ENCODE results near the gene NEGR1. TPM values are rescaled to one million over a fixed set of nuclear protein-coding genes. Genes with fewer than 3 reads are reported as not detected.

NEGR1 gene
- total and polyA plus RNA-seq, 3 donors from 2014 or later = 2.9 to 7.6 (median 3.1) TPM

DNA sequence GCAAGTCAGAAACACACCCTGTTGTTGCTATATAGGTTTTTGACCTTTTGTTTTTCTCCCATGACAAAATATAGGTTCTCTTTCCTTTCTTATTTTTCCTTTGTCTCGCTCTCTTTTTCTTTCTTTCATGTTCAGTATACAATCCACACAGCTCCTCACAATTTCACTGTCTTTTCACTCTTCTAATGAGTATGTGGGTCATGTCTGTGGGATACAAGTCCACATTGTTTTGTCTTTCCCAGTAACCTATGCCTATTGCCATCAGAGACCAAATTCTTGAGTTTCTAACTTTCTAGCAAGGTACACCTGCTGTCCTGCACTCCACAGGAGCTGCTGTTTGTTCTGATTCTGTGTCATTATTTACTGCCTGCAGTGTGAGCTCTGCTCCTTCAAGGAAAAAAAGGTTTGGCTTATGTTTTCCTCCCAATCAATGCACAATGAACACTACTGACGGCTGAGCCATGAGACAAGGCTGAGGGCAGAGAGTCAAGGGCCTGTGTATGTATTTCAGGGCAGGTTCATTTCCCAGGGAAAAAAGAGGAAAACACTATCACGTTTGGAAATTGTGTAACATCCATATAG, 453.8 kb downstream of the NEGR1 start:
- H3K27ac ChIP-seq = no peak overlapping the region
- TF ChIP-seq CTCF (IDR thresholded peaks at IDR 0.05) (no peak), POLR2A (IDR thresholded peaks at IDR 0.05) (no peak)
- no peaks in the 10 kb centered on the region for H3K4me1 ChIP-seq
- intact Hi-C loops (cut with DNase I; ENCODE audit: low total_unique reads) = no loop called here
- no peak overlapping the region for H3K4me3 ChIP-seq
- H3K9me3 ChIP-seq = no peaks in the 10 kb centered on the region
- WGBS, 2 donors = 70 to 71% methylated on average over 3 of the region's 3 CpGs
- no peaks in the 10 kb centered on the region for H3K36me3 ChIP-seq (ENCODE audit: low read depth, missing control alignments)
- H3K27me3 ChIP-seq = no peaks in the 10 kb centered on the region
- DNase-seq = no peak

- Histone ChIP-seq H3K36me3 (ENCODE audit: low read depth, missing control alignments) (no peaks in the 10 kb centered on the region), H3K9me3 (no peaks in the 10 kb centered on the region), H3K4me3 (no peak overlapping the region), H3K4me1 (no peaks in the 10 kb centered on the region), H3K27me3 (no peaks in the 10 kb centered on the region), H3K27ac (no peak overlapping the region)
- intact Hi-C loops (cut with DNase I; ENCODE audit: low total_unique reads) = no loop called here
- DNase-seq = no peak
- TF ChIP-seq CTCF (IDR thresholded peaks at IDR 0.05) = no peak
- TF ChIP-seq POLR2A (IDR thresholded peaks at IDR 0.05) = no peak
- 79 to 81% methylated on average over 4 of the region's 4 CpGs for WGBS, 2 donors
Observed at GRCh38 chr1:71823708-71824305, 458.5 kb downstream of the NEGR1 start.

DNA sequence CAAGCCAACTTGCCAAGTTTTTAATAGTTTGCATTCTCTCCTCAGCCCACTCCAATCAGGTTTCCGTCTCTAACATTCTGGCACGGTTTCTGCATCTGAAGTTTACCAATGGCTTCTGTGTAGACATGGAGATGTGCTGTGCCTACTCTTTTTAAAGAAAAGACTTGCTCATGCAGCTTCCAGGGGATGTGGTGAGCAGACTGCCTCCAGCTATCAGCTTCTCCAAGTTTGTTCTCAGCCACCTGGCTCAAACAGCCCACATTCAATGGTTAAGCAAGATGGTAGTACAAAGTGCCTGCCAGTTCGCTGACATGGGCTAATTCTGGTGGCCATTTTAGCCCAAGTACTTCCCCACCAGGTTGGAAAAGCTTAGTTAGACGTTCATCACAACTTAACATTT, 465.3 kb downstream of the NEGR1 start:
- Histone ChIP-seq H3K4me3 (no peak overlapping the region), H3K27me3 (no peaks in the 10 kb centered on the region), H3K27ac (no peak overlapping the region), H3K36me3 (ENCODE audit: low read depth, missing control alignments) (no peaks in the 10 kb centered on the region), H3K4me1 (no peaks in the 10 kb centered on the region), H3K9me3 (no peaks in the 10 kb centered on the region)
- 78 to 79% methylated on average over 4 of the region's 4 CpGs for WGBS, 2 donors
- intact Hi-C loops (cut with DNase I; ENCODE audit: low total_unique reads) = no loop called here
- no peak for TF ChIP-seq CTCF (IDR thresholded peaks at IDR 0.05)
- no peak for TF ChIP-seq POLR2A (IDR thresholded peaks at IDR 0.05)
- DNase-seq = no peak

- Histone ChIP-seq H3K36me3 (ENCODE audit: low read depth, missing control alignments) (no peaks in the 10 kb centered on the region), H3K9me3 (no peaks in the 10 kb centered on the region), H3K27ac (no peak overlapping the region), H3K4me1 (no peaks in the 10 kb centered on the region), H3K4me3 (no peak overlapping the region), H3K27me3 (no peaks in the 10 kb centered on the region)
- intact Hi-C loops (cut with DNase I; ENCODE audit: low total_unique reads) = no loop called here
- DNase-seq = no peak
- TF ChIP-seq POLR2A (IDR thresholded peaks at IDR 0.05) (no peak), CTCF (IDR thresholded peaks at IDR 0.05) (no peak)
- WGBS, 2 donors = 75 to 79% methylated on average over 3 of the region's 3 CpGs
Observed at GRCh38 chr1:71809085-71809484, 473.3 kb downstream of the NEGR1 start.

DNA sequence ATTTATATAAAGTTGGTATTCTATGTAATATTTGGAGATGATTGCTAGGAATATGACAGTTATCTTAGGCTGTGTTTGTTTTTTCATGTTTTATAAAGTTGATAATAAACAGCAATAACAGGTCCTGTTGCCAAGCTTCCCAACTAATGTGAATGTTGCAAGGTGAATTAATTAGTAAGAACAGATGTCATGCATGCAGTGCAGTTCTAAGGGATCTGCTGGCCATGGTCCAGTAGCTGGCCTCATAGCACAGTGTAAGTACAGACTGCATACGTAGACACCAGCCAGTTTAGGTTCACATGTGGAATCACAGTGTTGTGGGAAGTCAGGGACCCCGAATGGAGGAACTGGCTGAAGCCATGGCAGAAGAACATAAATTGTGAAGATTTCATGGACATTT, 478.2 kb downstream of the NEGR1 start:
- Histone ChIP-seq H3K36me3 (ENCODE audit: low read depth, missing control alignments) (no peaks in the 10 kb centered on the region), H3K4me3 (no peak overlapping the region), H3K4me1 (no peaks in the 10 kb centered on the region), H3K9me3 (no peaks in the 10 kb centered on the region), H3K27ac (no peak overlapping the region), H3K27me3 (no peaks in the 10 kb centered on the region)
- no peak for TF ChIP-seq CTCF (IDR thresholded peaks at IDR 0.05)
- TF ChIP-seq POLR2A (IDR thresholded peaks at IDR 0.05) = no peak
- WGBS, 2 donors = 77 to 80% methylated on average over 2 of the region's 2 CpGs
- no peak for DNase-seq
- intact Hi-C loops (cut with DNase I; ENCODE audit: low total_unique reads) = no loop called here

All from testis (tissue), 3 donors.